Activated gamma-delta T cell (primary cell): Measurements from ENCODE around the gene BBS9.
"Not testable (repeated sequence)": the region's sequence is repeated elsewhere in the genome, so short reads cannot be mapped to it uniquely, and the experiment has no call there.

Experiments
- DNase-seq: peaks from one replicate; lab custom pipeline; 2025; lab: John Stamatoyannopoulos, UW

Gene BBS9

DNA sequence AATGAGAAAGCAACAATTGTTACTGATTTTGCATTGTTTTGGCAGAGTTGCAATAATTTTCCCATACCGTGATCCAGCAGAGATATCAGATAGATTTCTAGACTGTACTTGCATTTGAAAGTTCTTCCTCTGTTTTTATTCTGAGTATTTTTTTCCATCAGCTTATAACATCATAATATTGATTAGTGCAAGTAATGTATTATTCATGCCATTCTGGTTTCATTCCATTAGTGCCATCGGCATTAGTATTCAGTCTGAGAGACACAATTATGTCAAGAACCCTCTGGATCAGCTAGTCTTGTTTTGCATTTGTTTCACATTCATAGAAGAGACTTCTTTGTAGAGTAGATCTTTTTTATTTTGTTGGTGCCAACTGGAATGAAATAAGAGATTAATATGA, 304.0 kb downstream of the BBS9 start:
- no peak for DNase-seq

DNA sequence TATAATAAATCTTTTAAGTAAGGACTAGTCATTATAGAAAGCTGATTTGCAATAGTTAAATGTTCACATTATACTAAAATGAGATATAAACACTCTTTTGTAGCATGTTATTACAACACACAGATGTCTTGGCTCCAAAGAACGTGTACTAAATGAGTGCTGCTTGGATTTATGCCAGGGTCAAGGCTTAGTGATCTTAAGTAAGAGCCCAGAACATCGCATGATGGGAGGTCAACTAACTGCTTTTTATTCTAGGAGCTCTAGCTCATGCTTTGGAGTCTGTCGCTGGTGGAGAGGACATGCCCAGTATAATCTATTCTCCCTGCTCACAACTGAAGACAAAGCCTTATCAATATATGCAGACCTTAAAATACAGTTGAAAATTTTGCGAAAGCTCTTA, 315.1 kb downstream of the BBS9 start:
- DNase-seq, result no peak

DNA sequence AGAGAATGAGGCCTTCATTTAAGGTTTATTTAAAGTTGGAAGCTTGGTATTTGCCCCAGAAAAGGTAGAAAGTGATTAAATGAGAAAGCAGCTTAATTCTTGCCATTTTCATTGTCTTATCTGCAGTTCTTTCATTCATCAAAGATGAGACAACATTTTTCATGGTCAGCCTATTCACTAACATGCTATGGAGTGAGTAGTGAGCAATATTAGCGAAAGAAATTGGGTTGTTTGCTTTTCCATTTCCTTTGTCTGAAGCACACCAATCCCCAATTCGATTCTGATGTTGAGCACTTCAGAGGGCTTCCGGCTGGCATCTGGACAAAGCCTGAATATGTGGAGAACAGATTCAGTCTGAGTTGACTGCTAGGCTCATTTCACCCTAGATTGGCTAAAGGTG, 317.2 kb downstream of the BBS9 start:
- no peak for DNase-seq

DNA sequence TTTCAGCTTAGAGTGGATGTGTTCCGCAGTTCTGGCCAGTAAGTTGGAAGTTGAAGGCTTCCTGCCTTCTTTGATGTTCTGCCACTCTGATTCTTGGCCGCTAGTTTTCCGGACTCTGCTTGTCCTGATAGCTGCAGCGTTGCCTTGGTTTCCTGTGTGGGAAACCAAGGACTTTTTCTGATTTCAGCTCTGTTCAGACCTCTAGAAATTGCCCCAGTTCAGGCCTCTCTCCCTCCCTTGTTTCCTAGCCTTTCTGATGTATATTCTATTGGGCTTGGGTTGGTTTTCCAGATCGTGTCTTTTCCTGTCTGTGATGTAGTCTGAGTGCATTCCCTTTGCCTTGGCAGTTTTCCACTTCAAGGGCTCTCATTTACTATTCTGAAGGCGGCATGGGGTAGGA, 318.7 kb downstream of the BBS9 start:
- DNase-seq, result no peak

DNA sequence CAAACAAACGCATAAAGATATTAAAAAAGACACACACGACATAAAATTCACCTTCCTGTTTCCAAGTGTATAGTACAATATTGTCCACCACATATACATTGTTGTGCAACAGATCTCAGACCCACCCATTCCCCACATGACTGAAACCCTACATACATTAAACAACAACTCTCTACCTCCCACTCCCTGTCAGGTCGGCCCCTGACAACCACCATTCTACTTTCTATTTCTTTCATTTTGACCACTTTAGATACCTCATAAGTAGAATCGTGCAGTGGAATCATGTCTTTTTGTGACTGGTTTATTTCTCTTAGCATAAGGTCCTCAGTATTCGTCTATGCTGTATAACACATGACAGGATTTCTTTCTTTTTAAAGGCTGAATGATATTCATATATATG, 320.5 kb downstream of the BBS9 start:
- no peak for DNase-seq

DNA sequence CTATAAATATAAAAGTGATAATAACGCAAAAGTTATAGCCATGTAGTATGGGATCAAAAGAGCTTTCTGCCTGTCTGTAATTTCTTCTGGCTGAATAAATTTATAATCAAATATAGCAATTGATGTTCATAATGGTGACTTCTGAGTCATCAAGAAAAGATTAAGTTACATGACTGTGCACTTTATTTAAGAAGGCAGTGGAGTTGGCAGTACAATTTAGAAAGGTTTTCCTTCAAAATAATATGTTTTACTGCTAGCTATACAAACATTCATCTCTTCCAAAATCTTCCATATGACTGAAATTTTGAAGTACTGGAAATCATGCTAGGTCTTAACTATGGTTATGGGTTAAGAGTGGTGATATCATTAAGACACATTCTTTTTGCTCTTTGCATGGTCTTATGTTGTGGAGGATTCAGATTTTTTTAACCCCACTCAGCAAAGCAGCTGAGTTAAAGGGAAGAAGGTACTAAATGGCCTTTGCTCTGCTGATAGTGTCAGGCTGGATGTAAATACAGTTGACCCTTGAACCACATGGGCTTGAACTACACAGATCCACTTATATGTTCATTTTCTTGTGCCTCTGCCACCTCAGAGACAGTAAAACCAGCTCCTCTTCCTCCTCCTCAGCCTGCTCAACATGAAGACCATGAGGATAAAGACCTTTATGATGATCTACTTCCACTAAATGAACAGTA, 323.6 kb downstream of the BBS9 start:
- no peak for DNase-seq

DNA sequence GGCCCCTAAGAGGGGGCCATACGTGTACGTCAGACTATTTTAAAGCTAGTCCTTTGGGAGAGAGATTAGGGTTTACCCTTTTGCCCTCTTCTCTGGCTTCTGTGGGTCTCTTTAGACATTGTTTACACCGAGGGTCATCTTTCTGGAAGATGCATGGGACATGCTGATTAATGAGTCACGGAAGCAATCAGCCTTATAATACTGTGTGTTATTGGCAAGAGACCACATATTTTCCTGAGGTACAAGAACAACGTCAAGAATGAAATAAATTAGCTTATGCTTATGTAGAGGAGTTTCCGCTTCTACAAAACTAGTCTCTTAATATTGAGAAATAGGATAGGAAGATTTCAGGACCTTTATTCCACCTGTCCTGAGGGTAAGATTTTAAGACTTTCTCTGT, 327.7 kb downstream of the BBS9 start:
- DNase-seq, result no peak

DNA sequence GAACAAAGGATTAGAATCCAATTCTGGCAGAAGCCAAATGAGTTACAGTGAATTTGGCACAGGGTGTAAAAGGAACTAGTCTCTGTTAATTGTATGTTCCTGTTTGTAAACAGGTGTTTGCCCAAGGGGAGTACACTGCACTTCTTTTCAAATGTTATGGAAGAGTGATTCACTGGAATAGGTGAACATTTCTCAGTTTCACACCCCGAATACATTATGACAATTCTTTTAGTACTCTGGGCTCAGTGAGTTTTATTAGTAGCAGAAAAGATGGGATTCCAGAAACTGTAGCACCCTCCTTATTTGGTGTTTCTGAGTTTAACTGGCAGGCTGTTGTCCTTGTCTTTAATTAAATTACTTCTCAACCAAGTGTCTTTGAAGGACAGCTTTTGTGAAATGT, 329.2 kb downstream of the BBS9 start:
- DNase-seq, result no peak

DNA sequence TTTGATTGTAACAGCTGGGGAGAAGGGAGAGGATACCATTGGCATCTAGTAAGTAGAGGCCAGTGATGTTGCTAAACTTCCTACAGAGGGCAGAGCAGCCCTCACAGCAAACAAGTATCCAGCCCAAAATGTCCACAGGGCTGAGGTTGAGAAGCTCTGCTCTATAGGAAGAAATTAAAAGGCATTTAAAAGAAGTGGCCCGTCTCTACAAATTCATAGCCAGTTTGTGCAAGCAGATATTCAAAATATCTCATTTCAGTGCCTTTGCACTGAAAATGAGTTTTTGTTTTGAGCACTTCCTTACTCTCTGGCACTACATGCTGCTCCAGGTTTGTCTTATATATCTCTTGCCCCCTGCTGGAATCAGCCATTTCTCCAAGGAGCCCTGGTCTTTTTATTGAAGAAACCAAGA, 330.0 kb downstream of the BBS9 start:
- DNase-seq, result no peak

DNA sequence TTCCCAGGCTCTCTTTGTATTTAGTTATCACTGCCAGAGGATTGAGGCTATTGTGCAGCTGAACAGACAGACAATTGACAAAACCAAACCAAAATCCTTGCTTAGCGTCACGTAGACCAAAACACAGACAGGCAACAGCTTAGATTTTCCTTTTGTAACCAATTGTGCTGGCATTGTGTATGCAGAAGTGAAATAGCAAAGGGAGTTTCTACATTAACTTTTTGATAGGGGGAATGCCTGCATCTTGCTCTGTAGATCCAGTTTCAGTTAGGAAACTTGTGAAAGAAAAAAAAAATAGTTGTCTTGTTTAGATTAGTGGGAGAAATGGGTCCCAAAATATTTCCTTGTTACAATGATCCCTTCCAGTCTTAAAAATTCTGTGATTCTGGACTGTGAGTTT, 333.8 kb downstream of the BBS9 start:
- no peak for DNase-seq

DNA sequence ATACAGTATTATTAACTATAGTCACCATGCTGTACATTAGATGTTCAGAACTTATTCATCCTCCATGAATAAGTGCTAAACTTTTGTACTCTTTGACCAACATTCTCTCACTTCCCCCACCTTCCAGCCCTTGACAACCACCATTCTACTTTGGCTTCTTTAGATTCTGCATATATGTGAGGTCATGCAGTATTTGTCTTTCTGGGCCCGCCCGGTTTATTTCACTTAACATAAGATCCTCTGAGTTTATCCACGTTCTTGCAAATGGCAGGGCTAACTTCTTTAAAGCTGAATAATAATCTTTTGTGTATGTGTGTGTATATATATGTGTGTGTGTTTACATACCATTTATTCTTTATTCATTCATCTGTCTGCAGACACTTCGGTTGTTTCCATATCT, 336.8 kb downstream of the BBS9 start:
- DNase-seq, result no peak

DNA sequence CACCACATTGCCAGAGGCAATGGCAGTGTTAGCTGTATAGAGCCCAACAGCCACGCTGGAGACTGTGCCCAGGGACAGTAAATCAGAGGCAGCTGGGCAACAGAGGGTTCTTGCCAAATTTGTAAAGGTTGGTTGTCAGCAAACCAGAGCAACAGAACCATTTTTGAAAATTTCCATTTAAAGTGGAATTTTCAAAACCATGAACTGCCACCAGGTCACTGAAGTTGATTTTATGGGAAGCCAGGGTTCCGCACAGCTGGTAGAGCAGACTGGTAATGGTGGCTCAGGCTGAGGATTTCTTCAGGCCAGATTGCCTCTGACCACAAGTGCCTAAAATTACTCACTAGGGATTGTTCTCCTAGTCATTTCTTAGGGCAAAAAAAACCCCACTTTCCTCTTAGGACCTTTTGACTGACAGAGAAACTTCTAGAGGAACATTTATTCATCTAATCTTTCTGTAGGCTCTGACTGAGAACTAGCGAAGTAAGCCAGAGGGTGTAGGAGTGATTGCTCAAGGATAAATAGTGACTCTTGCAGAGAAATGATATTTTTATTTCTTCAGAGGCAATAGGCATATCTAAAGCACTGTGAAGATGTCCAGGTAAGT, 342.4 kb downstream of the BBS9 start:
- no peak for DNase-seq

DNA sequence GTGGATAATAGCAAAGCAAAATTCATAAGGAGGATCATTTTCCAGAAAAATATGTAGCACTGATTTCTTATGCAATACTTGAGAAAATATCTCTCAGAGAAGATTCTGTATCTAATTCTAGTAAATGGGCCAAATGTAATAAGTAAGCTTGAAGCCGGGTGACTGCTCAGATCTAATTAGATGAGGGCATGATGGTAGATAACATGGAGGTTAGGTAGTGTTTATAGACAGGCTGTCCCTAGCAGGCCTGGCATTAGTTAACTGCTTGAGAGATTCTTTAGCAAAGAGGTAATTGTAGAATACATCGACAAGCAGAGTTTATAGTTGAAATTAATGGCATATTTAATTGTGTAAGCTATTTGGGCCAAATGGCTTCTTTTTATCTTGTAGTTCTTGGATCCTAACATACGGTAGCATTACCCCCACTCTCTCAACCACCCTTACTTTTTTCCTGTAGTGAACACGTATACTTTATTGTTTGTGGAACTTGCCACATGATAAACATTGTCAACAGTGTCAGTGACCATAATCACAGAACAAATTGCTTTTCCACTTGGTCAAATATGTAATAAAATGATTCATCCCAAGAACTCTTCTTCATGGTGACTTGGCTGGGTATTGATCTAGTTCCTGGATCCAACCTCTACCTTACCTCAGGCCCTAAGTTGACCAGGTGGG, 343.1 kb downstream of the BBS9 start:
- no peak for DNase-seq

DNA sequence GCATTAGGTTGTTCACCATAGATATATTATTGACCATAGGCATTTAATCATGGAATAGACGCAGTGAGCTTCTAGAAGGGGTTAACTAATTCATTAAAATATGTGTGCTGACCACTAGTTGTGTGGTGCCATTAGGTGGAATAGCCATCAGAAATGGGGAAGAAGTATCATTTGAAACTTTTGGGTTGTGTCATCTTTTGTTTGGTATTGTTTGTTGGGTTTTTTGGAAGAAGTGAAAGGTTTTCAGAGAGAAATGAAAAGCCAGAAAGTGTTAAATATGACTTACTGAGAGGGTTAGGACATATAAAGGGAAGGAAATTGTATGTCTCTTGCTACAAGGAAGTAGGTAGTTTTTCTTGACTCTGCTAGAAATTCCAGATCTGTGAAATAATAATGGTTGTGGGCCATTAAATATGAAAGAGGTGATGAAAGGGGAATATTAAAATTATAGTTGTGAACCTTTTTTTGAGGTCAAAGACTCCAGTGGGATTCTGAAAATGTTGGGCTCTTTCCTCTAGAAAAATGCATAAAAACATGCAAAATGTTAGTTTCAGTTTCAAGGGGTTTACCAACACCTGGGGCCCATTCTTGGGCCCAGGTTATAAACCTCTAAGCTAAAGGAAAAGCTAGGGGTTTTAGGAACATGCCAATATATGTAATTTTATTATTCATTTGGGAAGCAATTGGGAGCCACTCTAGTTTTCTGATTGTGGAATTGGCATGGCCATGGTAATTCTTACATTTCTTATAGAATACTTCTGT, 348.5 kb downstream of the BBS9 start:
- no peak for DNase-seq

DNA sequence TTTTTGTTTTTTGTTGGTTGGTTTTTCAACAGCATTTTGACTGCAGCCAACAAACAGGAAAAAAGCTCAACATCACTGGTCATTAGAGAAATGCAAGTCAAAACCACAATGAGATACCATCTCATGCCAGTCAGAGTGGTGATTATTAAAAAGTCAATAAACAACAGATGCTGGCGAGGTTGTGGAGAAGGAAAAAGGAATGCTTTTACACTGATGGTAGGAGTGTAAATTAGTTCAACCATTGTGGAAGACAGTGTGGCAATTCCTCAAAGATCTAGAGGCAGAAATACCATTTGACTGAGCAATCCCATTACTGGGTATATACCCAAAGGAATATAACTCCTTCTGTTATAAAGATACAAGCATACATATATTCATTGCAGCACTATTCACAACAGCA, 355.1 kb downstream of the BBS9 start:
- not testable (repeated sequence) for DNase-seq

DNA sequence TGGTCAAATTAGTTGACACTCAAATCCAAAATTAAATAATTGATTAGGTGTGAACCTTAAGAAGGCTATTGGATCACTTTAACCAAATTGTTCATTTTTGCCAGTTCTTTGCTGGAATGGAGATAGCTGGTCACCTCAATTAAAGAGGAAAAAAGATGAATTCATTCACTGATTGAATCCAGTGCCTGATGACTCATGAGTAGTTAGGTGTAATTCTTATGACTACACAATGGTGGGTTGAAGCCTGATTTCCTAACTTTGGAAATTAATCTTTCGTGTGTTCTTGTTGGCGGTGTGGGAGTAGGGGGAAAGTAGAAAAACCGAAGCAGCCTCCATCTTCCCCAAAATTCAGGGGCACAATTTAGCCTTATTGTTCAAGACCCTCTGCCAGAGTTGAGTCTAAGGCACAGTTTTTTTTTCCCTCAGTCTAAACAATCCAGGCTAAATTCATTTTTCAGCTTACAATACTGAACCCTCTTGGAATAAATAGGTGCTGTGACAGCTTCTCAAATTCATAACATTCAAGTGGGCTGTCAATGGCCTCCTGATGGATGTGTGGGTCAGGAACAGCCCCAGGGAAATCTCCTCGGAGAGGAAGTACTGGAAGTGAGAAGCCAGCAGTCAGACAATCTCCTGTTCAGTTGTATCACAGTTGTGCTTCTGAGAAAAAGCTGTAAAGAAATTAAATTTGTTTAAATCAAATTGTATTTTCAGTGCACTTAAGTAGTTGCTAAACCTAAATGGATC, 356.6 kb downstream of the BBS9 start:
- no peak for DNase-seq

DNA sequence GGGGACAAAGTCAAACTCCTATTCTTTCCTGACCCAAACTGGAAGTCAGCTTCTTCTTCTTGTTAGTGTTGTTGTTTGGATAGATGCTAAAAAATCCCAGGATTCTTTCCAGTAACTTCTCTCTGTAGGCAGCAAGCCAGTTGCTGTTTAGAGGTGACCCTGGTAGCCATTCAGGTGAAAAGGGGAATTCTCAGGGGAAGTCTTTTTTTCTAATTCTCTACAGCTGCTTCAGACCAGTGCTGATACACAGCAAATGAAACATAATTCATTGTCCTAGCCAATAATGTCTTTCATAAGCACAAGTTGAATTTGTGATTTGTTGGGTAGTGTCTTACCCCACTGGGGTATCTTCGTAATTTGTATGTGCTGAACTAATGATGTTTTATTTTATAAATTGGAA, 357.3 kb downstream of the BBS9 start:
- no peak for DNase-seq

DNA sequence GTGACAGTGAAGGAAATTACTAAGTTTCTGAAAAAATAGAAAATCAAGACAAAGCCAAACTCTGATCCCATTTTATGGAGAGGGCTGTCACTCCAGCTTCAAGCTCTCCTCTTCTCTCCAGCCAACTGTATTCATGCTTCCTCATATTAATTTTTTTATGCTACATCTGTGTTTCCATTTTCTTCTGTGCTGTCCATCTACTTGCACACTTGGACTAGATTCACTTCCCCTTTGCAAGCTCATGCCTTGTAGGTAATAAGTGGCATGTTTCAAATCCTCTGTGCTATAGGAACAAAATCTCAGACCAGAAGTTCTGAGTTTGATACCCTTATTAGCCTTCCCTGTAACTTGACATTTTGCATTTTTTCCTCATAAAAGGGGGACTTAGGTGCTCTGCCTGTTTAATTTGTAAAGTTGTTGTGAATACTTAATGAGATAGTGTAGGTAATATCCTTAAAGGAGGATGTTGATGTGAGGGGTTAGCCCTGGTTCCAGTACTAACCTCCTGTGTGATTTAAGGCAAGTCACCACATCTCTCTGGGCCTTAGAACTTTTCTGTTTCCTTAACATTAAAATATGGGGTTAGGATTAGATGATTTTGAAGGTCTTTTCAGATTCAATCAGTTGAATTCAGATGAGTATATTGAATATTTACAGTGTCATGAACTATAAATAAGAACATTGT, 358.8 kb downstream of the BBS9 start:
- DNase-seq, result no peak

DNA sequence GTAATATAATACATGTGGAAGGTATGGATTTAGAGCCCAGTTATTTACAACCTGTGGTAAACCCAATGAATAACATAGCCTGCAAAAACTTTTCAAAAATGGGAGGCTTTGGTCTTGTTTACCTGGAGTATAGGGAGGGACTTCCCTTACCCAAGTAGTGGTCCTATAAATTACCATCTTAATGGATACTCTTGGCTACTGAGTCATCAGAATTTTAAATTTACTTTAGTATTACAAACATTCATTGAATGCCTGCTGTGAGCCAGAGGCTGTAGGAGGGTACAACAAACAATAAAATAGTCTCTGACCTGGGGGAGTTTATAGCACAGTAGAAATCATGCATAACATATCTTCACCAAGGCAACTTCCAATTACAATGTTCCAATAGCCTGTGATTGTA, 365.1 kb downstream of the BBS9 start:
- DNase-seq, result no peak

DNA sequence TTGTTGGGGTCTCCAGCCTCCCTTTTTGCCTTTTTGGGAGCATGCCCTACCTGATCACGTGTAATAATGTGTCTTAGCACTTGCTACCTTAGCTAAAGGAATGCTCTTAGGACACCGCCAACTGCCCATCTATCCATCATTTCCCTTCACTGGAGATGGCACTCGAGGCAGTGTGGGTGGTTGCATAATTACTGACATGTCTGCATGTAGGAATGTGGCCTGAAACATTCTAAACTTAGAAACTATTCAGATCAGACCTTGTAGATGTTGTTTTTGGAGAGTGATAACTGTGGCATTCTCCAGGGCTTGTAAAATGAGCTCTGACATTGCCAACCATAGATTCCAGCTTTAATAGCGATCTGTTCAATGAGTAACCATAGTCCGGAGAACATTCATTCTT, 365.8 kb downstream of the BBS9 start:
- DNase-seq, result no peak

DNA sequence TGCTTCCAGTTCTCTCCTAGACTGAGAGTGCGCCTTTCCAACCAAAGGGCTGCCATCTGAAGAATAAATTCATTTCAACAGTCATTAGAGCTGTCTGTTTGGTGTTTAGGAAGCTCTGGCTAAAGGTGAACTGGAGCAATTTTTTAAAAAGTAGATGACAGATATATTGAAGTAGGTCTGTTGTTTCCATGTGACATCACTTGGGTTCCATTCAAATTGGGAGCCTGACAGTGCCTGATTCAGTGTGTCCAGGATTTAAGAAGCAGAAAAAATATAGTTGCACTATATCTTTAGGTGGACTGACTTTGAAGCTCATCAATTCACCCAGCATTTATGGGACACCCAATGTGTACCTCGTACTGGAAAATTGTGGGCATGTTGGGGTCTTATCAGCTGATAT, 367.7 kb downstream of the BBS9 start:
- no peak for DNase-seq
